MM.1S (cell line): ENCODE results near the gene EIF4E.

Source experiments
- CTCF ChIP-seq: fragments of 300-600 bp; sonication (generic); IDR thresholded peaks from 2 replicates; pipeline ENCODE4 v1.5.1; 2016; ENCODE audit warnings: antibody characterized with exemption, low read length, mixed read lengths
- EZH2 ChIP-seq: fragments of 300-600 bp; sonication (generic); optimal IDR thresholded peaks from 2 replicates; pipeline ENCODE3; 2017; ENCODE audit warnings: low read depth, mild to moderate bottlenecking, antibody characterized with exemption, low read length, mixed read lengths
- EZH2phosphoT487 ChIP-seq: fragments of 300-600 bp; sonication (generic); IDR thresholded peaks from 2 replicates; pipeline ENCODE4 v1.6.1; 2018; ENCODE audit warnings: antibody characterized with exemption, low read length

- TF ChIP-seq CTCF (no peak), EZH2phosphoT487 (no peak), EZH2 (no peak)
Measured at GRCh38 chr4:98967786-98968329, 38.9 kb upstream of the EIF4E start.
